Left renal pelvis (tissue), 4 donors: ENCODE results near the gene LUC7L2. TPM values are rescaled to one million over a fixed set of nuclear protein-coding genes. Genes with fewer than 3 reads are reported as not detected.
"Not testable (repeated sequence)": the region's sequence is repeated elsewhere in the genome, so short reads cannot be mapped to it uniquely, and the experiment has no call there.

Experiments used
- DNase-seq, 4 donors: peaks; one replicate each; pipeline ENCODE4 v3.0.0-alpha.2; 2013; ENCODE audit warnings: low read depth in 4 of 4, low spot score in 3 of 4
- polyA plus RNA-seq, 4 donors: library from polyadenylated mRNA; unstranded; fragments of 120-200 nt; gene quantifications; one replicate each; pipeline ENCODE4 v1.2.1, GENCODE V29; 2013; ENCODE audit not compliant: insufficient read length in 4 of 4

LUC7L2 gene
- polyA plus RNA-seq, 4 donors, result 113 to 158 (median 144) TPM

DNA sequence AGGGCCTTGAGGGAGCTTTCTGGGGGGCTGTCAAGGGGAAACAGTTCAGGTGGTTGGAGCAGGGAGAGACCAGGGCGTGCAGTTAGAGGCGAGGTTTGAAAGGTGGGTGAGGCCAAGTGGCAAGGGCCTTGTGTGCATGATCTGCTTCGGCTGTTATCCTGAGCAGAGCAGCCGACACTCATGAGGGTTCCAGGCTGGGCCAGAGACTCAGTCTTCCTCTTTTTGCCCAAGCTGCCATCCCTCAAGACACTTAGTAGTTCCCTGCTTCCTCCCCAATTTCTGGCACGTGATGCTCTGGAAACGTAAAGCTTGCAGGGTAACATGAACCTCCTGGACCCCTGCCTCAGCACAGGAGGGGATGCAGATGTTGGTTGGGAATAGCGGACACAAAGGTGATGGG is 79.7 kb downstream of the LUC7L2 start:
- DNase-seq, result no peak

DNA sequence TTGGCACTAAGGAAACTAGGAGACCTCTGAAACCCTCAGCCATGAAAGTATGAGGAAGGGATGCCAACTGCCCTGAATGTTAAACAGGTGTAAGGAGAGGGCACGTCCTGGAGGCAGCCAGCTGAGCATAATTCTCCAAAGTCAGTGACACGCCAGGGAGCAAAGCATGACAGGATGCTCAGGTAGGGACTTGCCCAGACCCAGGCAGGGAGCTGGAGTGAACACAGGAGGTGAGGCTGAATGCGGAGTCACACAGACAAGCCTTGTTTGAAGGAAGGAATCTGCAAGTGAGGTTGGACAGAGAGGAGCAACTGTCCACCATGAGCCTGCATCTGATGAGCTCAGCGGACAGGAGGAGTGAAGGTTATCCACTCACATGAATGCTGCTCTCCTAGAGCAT is 82.3 kb downstream of the LUC7L2 start:
- no peak for DNase-seq

DNA sequence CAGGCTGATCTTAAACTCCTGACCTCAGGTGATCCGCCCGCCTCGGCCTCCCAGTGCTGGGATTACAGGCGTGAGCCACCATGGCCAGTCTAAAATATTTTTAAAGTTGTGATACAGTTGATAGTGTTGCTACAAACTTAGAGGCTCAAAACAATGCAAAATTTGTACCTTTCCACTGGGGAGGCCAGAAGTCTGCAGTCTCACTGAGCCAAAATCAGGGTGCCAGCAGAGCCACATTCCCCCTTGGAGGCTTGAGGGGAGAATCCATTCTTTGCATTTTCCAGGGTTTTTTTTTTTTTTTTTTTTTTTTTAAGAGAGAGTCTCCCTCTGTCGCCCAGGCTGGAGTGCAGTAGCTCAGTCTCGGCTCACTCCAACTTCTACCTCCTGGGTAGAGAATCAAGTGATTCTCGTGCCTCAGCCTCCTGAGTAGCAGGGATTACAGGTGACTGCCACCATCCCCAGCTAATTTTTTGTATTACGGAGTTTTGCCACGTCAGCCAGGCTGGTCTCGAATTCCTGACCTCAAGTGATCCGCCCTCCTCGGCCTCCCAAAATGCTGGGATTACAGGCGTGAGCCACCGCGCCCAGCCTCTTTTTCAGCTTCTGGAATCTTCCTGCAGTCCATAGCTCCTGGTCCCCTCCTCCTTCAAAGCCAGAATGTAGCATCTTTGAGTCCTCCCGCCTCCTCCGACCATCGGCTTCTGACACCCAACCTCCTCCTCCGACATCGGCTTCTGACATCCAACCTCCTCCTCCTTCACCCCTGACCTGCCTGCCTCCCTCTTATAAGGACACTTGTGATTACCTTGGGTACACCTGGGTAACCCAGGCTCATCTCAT is 86.6 kb downstream of the LUC7L2 start:
- DNase-seq, result no peak

DNA sequence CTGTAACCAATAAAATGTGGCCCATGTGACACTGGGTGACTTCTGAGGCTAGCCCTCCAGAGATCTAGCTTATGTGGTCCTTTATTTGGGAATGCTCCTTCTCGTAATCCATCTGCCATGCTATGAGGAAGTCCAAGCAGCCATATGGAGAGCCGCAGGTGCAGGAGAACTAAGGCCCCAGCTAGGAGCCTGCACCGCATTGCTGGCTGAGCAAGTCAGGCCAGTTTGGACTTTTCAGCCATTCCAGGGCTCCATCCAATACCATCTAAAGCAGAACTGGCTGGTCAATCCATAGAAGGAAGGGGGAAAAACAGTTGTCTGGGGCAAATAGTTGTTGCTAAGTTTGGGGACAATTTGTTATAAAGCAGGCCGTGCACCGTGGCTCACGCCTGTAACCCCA is 91.2 kb downstream of the LUC7L2 start:
- DNase-seq, result no peak

DNA sequence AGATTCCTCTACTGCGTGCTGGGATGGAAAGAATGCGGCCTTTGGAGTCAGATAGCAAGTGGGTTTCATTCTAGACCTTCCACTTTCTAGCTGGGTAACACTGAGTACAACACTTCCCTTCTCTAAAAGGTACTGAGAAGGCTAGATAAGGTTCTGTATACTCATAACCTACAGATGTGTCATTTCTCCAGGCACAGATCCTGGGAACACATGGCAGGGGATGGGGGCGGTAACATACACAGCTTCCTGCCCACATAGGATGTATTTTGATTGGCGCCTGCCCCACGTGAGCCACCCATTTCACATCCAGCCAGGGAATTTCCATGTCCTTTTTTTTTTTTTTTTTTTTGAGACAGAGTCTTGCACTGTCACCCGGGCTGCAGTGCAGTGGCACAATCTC is 91.9 kb downstream of the LUC7L2 start:
- DNase-seq, result no peak

DNA sequence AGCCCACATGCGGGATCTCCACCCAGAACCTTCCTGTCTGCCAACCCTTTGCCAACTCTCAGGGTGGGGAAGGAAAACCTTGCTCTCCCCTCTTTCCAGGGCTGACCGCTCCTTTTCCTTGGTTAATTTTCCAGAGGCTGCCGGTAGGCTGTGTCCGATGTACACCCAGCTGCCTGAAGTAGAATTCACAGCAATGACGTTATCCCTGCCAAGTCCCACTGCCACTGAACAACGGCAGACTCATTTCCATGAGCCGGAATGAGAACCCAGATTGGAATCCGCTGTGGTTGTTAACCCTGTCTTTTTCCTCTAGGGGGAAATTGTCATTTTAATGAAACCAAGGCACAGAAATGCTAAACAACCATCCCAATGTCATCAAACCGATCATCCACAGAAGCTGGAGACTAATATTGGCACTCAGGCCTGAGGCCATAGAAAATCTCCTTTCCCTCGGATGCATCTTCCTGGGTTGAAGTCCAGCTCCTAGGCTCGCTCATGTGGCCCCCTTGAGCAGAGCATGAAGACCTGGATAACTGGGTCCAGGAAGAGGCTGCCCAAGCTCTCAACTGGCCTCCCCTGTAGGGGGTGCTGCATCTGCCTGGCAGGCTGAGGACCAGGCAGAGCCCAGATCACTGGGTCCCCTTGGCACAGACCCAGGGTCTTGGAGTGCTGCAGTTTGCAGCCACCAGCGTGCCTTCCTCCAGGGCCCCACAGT is 93.4 kb downstream of the LUC7L2 start:
- no peak for DNase-seq

GRCh38 chr7:139453673-139454321 is 94.1 kb downstream of the LUC7L2 start:
- no peak for DNase-seq

- no peak for DNase-seq
These were observed 96.1 kb downstream of the LUC7L2 start for GRCh38 chr7:139455789-139456188.

DNA sequence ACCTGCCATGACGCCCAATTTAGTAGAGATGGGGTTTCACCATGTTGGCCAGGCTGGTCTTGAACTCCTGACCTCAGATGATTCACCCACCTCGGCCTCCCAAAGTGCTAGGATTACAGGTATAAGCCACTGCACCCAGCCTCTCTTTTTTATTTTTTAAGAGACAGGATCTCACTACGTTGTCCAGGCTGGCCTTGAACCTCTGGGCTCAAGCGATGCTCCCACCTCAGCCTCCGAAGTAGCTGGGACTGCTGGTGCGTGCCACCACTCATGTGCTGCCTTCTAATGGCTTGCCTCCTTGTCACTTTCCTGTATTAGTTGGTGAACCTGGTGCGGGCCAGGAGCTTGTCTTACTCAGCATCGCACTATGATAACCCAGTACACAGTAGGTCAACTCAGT is 96.8 kb downstream of the LUC7L2 start:
- DNase-seq, result no peak

DNA sequence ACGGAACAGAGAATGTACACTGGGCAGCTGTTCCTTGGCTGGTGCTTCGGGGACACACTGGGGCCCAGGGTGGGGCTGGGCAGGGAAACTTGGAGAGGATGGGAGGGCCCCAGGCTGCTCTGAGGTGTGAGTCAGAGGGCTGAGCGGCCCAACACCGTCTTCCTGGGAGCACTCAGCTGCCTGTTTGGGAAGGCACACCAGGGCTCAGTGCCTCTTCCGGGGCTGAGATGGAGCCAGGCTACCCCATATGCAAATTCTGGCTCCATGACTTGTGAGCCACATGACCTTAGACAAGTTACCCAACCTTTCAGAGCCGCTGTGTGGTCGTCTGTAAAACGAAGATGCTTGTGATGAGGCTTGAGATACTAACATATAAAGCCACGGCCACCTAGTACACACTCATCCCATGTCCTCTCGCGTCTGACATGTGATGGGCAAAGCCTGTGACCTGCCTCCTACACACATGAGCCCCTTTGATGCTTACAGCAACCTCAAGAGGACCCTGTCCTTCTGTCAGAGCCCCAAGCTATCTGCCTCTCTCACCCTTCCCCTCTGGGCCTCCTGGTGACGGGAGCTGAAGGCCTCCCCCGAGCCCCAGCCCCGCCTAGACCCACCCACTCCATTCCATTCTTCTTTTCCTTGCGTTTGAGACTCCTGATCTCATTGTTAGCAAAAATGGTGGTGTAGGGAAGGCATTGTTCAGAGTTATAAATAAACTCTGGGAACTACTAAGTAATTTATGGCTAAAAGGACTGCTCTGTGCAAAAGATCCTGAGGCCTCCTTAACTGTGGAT is 97.7 kb downstream of the LUC7L2 start:
- DNase-seq, result no peak

GRCh38 chr7:139463421-139463820 is 103.7 kb downstream of the LUC7L2 start:
- DNase-seq, result not testable (repeated sequence)

DNA sequence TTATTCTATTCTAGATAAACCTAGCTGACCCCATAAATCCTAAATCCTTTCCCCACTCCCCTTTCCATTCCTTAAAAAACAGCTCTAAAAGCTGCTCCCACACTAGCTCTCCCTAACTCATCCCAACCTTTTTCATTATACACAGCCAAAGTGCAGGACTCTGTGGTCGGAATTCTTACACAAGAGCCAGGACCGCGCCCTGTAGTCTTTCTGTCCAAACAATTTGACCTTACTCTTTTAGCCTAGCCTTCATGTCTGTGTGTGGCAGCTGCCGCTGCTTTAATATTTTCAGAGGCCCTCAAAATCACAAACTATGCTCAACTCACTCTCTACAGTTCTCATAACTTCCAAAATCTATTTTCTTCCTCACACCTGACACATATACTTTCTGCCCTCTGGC is 104.8 kb downstream of the LUC7L2 start:
- not testable (repeated sequence) for DNase-seq

DNA sequence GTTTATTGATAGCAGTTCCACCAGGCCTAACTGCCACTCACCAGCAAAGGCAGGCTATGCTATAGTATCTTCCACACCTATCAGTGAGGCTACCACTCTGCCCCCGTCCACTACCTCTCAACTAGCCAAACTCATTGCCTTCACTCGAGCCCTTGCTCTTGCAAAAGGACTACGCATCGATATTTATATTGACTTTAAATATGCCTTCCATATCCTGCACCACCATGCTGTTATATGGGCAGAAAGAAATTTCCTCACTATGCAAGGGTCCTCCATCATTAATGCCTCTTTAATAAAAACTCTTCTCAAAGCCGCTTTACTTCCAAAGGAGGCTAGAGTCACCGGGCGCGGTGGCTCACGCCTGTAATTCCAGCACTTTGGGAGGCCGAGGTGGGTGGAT is 105.4 kb downstream of the LUC7L2 start:
- not testable (repeated sequence) for DNase-seq

GRCh38 chr7:139467729-139468128 is 108.0 kb downstream of the LUC7L2 start:
- not testable (repeated sequence) for DNase-seq

DNA sequence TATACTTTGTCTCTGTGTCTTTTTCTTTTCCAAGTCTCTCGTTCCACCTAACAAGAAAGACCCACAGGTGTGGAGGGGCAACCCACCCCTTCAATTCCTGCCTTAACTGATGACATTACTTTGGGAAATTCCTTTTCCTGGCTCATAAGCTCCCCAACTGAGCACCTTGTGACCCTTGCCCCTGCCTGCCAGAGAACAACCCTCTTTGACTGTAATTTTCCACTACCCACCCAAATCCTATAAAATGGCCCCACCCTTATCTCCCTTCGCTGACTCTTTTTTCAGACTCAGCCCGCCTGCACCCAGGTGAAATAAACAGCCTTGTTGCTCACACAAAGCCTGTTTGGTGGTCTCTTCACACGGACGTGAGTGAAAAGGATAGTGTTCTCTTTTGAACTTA is 108.6 kb downstream of the LUC7L2 start:
- DNase-seq, result not testable (repeated sequence)

- no peak for DNase-seq
These were observed 112.2 kb downstream of the LUC7L2 start for GRCh38 chr7:139471740-139472353.
